K562 (cell line): ENCODE data around the gene SUPT3H. TPM values are rescaled to one million over a fixed set of nuclear protein-coding genes. Genes with fewer than 3 reads are reported as not detected.

Source experiments
- ATAC-seq: fragments of 200-7000 bp; cut with Tn5 transposase; 3 replicates; pipeline ENCODE4 v1.9.1; 2020; ENCODE audit warnings: moderate library complexity
- BruUV-seq: library from RNA; stranded (reverse); fragments of 400-500 nt; replicated peaks from 2 replicates; lab custom pipeline; 2021; lab: Mats Ljungman, UMichigan
- CTCF ChIA-PET: fragments of 300-600 bp; formaldehyde crosslinking; extraction: SDS; loops from one replicate; lab custom pipeline; 2021; ENCODE audit warnings: low intra/inter-chr PET ratio; lab: Yijun Ruan, JAX
- POLR2A ChIA-PET: fragments of 300-600, 350-650 bp; sonication (Branson Sonifier 250); formaldehyde crosslinking; extraction: SDS; loops from one replicate; lab custom pipeline; 2021; ENCODE audit warnings: antibody characterized with exemption, inconsistent platforms; lab: Yijun Ruan, JAX
- DNase-seq, 4 experiments: peaks; one replicate each; pipeline versions ENCODE4 v3.0.0 to v3.0.0-alpha.2; 2011 to 2018; ENCODE audit warnings: low spot score in 3 of 4, mixed read lengths in 3 of 4; ENCODE audit errors: extremely low read depth in 1 of 4
- FAIRE-seq: peaks from 2 replicates; lab custom pipeline; 2011; peaks lifted over from hg19 to GRCh38; lab: Jason Lieb, UNC
- H2AFZ ChIP-seq: 2 replicates; pipeline ENCODE4 v1.6.0; 2011; ENCODE audit warnings: low read depth, low read length, control low read depth, inconsistent platforms
- H3K27ac ChIP-seq: fragments of 200-600 bp; 3 replicates; pipeline ENCODE4 v1.8.0; 2011; ENCODE audit warnings: low read depth, mild to moderate bottlenecking, control low read depth, inconsistent platforms, low read length, moderate library complexity, mixed read lengths; ENCODE audit errors: extremely low read depth
- H3K27me3 ChIP-seq, 2 experiments: fragments of 300-600 bp in 1 of 2; 2 replicates in 1 of 2; 3 replicates in 1 of 2; pipeline versions ENCODE4 v1.6.0 to v1.8.0; 2011; ENCODE audit warnings: inconsistent platforms in 2 of 2, low read length in 2 of 2, mild to moderate bottlenecking in 1 of 2, mixed read lengths in 1 of 2, moderate library complexity in 1 of 2; ENCODE audit not compliant: control insufficient read depth in 2 of 2, insufficient read depth in 2 of 2
- H3K36me3 ChIP-seq: fragments of 300-600 bp; 3 replicates; pipeline ENCODE4 v1.8.0; 2011; ENCODE audit warnings: mild to moderate bottlenecking, low read length, inconsistent platforms; ENCODE audit not compliant: control insufficient read depth, insufficient read depth
- H3K4me1 ChIP-seq, 2 experiments: fragments of 200-600 bp in 1 of 2; replicated peaks in 1 of 2; 2 replicates in 1 of 2; 3 replicates in 1 of 2; pipeline versions ENCODE4 v1.5.1 to v1.8.0; 2011; ENCODE audit warnings: inconsistent platforms in 2 of 2, low read length in 2 of 2, mild to moderate bottlenecking in 1 of 2, mixed read lengths in 1 of 2, moderate library complexity in 1 of 2; ENCODE audit not compliant: control insufficient read depth in 2 of 2, insufficient read depth in 2 of 2
- H3K4me2 ChIP-seq: 2 replicates; pipeline ENCODE4 v1.6.1; 2011; ENCODE audit warnings: low read length, control low read depth, inconsistent platforms, mixed read lengths; ENCODE audit not compliant: insufficient read depth
- H3K4me3 ChIP-seq: fragments of 200-600 bp; sonication (generic), shearing (Covaris generic); 2 replicates; pipeline ENCODE4 v1.5.1; 2016; ENCODE audit warnings: control low read depth, inconsistent platforms
- H3K79me2 ChIP-seq: fragments of 200-600 bp; 3 replicates; pipeline ENCODE4 v1.8.0; 2011; ENCODE audit warnings: low read length, inconsistent platforms; ENCODE audit not compliant: control insufficient read depth, insufficient read depth
- H3K9ac ChIP-seq, 2 experiments: 2 replicates each; pipeline versions ENCODE4 v1.6.0 to v1.6.1; 2011; ENCODE audit warnings: low read depth in 2 of 2, low read length in 2 of 2, control low read depth in 1 of 2, inconsistent platforms in 1 of 2, mild to moderate bottlenecking in 1 of 2, mixed read lengths in 1 of 2; ENCODE audit not compliant: insufficient read depth in 1 of 2
- H3K9me1 ChIP-seq: one replicate; pipeline ENCODE4 v1.6.0; 2011; ENCODE audit warnings: inconsistent platforms, mild to moderate bottlenecking, low read length, moderate library complexity; ENCODE audit not compliant: control insufficient read depth, insufficient read depth
- H3K9me3 ChIP-seq: replicated peaks from 2 replicates; pipeline ENCODE4 v1.5.1; 2011; ENCODE audit warnings: low read depth, low read length, inconsistent platforms; ENCODE audit not compliant: control insufficient read depth, insufficient read depth
- H4K20me1 ChIP-seq: replicated peaks from 2 replicates; pipeline ENCODE4 v1.6.1; 2011; ENCODE audit warnings: low read length, inconsistent platforms, mixed read lengths; ENCODE audit not compliant: control insufficient read depth, insufficient read depth
- ETV1 ChIP-seq: fragments of 450-650 bp; conservative IDR thresholded peaks from 2 replicates; pipeline ENCODE4 v1.6.1; 2016; ENCODE audit warnings: missing genetic modification characterization, control low read depth, low read depth, missing compliant biosample characterization
- EZH2 ChIP-seq: IDR thresholded peaks from 2 replicates; pipeline ENCODE4 v1.6.1; 2012; ENCODE audit warnings: low read depth, mild to moderate bottlenecking, inconsistent platforms, low read length, borderline replicate concordance
- SNAPC5 ChIP-seq: fragments of 250-450 bp; sonication (Bioruptor Pico); IDR thresholded peaks from 2 replicates; pipeline ENCODE4 v1.8.0; 2021; ENCODE audit warnings: moderate library complexity, mild to moderate bottlenecking, inconsistent platforms
- TBL1XR1 ChIP-seq, 2 experiments: IDR thresholded peaks; 2 replicates each; pipeline ENCODE4 v1.6.1; 2012; ENCODE audit warnings: improper control_type of control experiment in 2 of 2, low read length in 2 of 2, mild to moderate bottlenecking in 1 of 2
- ZBTB11 ChIP-seq, 3 experiments: fragments of 200-800 bp in 1 of 3; fragments of 250-450 bp in 1 of 3; fragments of 450-650 bp in 1 of 3; sonication (Bioruptor Pico) in 1 of 3; sonication (Bioruptor generic) in 1 of 3; formaldehyde crosslinking in 1 of 3; IDR thresholded peaks; 2 replicates each; pipeline versions ENCODE4 v1.6.1 to v1.8.0; 2016 to 2022; ENCODE audit warnings: mild to moderate bottlenecking in 2 of 3, missing genetic modification characterization in 2 of 3, missing compliant biosample characterization in 1 of 3, moderate library complexity in 1 of 3
- ZNF431 ChIP-seq: sonication (generic); formaldehyde crosslinking; IDR thresholded peaks from 2 replicates; pipeline ENCODE4 v1.8.0; 2022; ENCODE audit warnings: mild to moderate bottlenecking, missing genetic modification reagents
- WGBS: fragments of 100-300 bp; shearing (Covaris generic); methylation state at CpG from one replicate; pipeline ENCODE4 v1.1.6; 2016; ENCODE audit warnings: low coverage, mixed read lengths; ENCODE audit not compliant: insufficient coverage; ENCODE audit errors: missing lambda C conversion rate; 5-methylcytosine and 5-hydroxymethylcytosine counted together
- in situ Hi-C: fragments of 300-500 bp; cut with MboI; formaldehyde crosslinking; loops from 4 replicates; pipeline ENCODE4 v1.15.0; 2018; ENCODE audit warnings: inconsistent platforms, mixed read lengths
- intact Hi-C: fragments of 100-400 bp; cut with micrococcal nuclease; formaldehyde crosslinking; loops from 2 replicates; pipeline ENCODE4 v1.14.2; 2022
- polyA plus RNA-seq, 8 experiments: library from polyadenylated mRNA; depleted of rRNA in 4 of 8; stranded (reverse) in 5 of 8; unstranded in 3 of 8; fragments of >200 nt; fragmentation: Nextera tagmentation in 2 of 8; fragmentation: Illumina TruSeq in 1 of 8; extraction: Ambion mirVana in 2 of 8; extraction: Trizol in 1 of 8; gene quantifications; 2 replicates each; pipeline versions ENCODE4 v1.2.1 to v1.2.3, GENCODE V29; 2011 to 2014; ENCODE audit warnings: inconsistent platforms in 1 of 8, missing spikeins in 1 of 8
- total RNA-seq, 7 experiments: library from RNA; depleted of rRNA in 6 of 7; stranded (reverse); fragments of >200 nt in 6 of 7; fragmentation: Illumina TruSeq in 2 of 7; extraction: Trizol in 2 of 7; gene quantifications; 2 replicates each; pipeline versions ENCODE4 v1.2.1 to v1.2.3, GENCODE V29; 2011 to 2021; ENCODE audit warnings: low replicate concordance in 1 of 7

Gene SUPT3H
- total and polyA plus RNA-seq, 9 of the 15 experiments (the other 6 are each of a cell fraction or from before 2014, with no cell fraction given), result 7.2 to 16.3 (median 11.9) TPM

GRCh38 chr6:45353654-45354053 lies 24.1 kb downstream of the SUPT3H start:
- Histone ChIP-seq H3K27me3 (no peaks in the 10 kb centered on the region), H3K4me1 (peaks cover 0 to 16% of the 10 kb centered on the region in 2 experiments; a peak in 4 of 5 replicates), H3K27ac (no peak overlapping the region), H3K4me2 (no peak overlapping the region), H3K36me3 (no peaks in the 10 kb centered on the region), H3K4me3 (no peak overlapping the region), H4K20me1 (no peaks in the 10 kb centered on the region), H3K9me3 (no peaks in the 10 kb centered on the region), H3K9ac (no peak overlapping the region), H3K79me2 (no peaks in the 10 kb centered on the region), H3K9me1 (no peaks in the 10 kb centered on the region), H2AFZ (no peak overlapping the region)
- intact Hi-C loops, result no loop called here
- in situ Hi-C loops, result no loop called here
- no peak for FAIRE-seq
- no TSS peak for BruUV-seq
- ChIA-PET POLR2A (no interaction called here), CTCF (no interaction called here)
- DNase-seq, result no peak
- TF ChIP-seq SNAPC5 (no peak), TBL1XR1 (IDR thresholded peaks at IDR 0.05; ENCODE audit: low read length in 2 of 2) (no peak), ZNF431 (no peak), ZBTB11 (CRISPR knock-in tag; IDR thresholded peaks at IDR 0.05) (no peak), EZH2 (no peak), ETV1 (tag) (no peak)
- 91% methylated on average over 2 of the region's 2 CpGs for WGBS
- no peak for ATAC-seq
